SK-N-SH (cell line): ENCODE measurements around the gene FAM227A. TPM values are rescaled to one million over a fixed set of nuclear protein-coding genes. Genes with fewer than 3 reads are reported as not detected.

Source experiments
- CTCF ChIA-PET: fragments of 300-600, 350-600 bp; formaldehyde crosslinking; extraction: SDS; loops from one replicate; lab custom pipeline; 2021; lab: Yijun Ruan, JAX
- POLR2A ChIA-PET: fragments of 350-600 bp; sonication (Branson Sonifier 250); formaldehyde crosslinking; extraction: SDS; loops from one replicate; lab custom pipeline; 2020; ENCODE audit warnings: antibody characterized with exemption, inconsistent platforms; lab: Yijun Ruan, JAX
- DNase-seq: peaks from one replicate; pipeline ENCODE4 v3.0.0; 2012
- H2AFZ ChIP-seq: fragments of 200-600 bp; sonication (generic); 2 replicates; pipeline ENCODE4 v1.8.1; 2016; ENCODE audit warnings: antibody characterized with exemption, mild to moderate bottlenecking, low read depth
- H3F3A ChIP-seq: fragments of 200-600 bp; sonication (generic); replicated peaks from 2 replicates; pipeline ENCODE3; 2016; ENCODE audit warnings: antibody characterized with exemption, mild to moderate bottlenecking; ENCODE audit not compliant: insufficient read depth
- H3K27ac ChIP-seq, 2 experiments: fragments of 200-500 bp in 1 of 2; fragments of 200-600 bp in 1 of 2; sonication (Bioruptor generic) in 1 of 2; sonication (generic), shearing (Covaris generic) in 1 of 2; 2 replicates each; pipeline versions ENCODE4 v1.5.1 to v1.6.1; 2014 to 2016; ENCODE audit warnings: low read depth in 2 of 2, inconsistent platforms in 1 of 2, low read length in 1 of 2, mild to moderate bottlenecking in 1 of 2, mixed read lengths in 1 of 2
- H3K27me3 ChIP-seq: fragments of 200-600 bp; sonication (generic), shearing (Covaris generic); 2 replicates; pipeline ENCODE4 v1.6.1; 2016; ENCODE audit warnings: mixed run types; ENCODE audit not compliant: insufficient read depth
- H3K36me3 ChIP-seq, 2 experiments: fragments of 200-500 bp in 1 of 2; fragments of 200-600 bp in 1 of 2; sonication (Bioruptor generic) in 1 of 2; sonication (generic) in 1 of 2; replicated peaks in 1 of 2; 2 replicates each; pipeline versions ENCODE3 to v1.5.1; 2014 to 2016; ENCODE audit warnings: low read length in 1 of 2, mild to moderate bottlenecking in 1 of 2; ENCODE audit not compliant: insufficient read depth in 2 of 2, control insufficient read depth in 1 of 2
- H3K4me1 ChIP-seq, 2 experiments: fragments of 200-500 bp in 1 of 2; fragments of 200-600 bp in 1 of 2; sonication (Bioruptor generic) in 1 of 2; sonication (generic), shearing (Covaris generic) in 1 of 2; 2 replicates each; pipeline versions ENCODE4 v1.5.1 to v1.6.1; 2014 to 2016; ENCODE audit warnings: low read depth in 1 of 2, low read length in 1 of 2, mixed run types in 1 of 2; ENCODE audit not compliant: insufficient read depth in 2 of 2, control insufficient read depth in 1 of 2
- H3K4me2 ChIP-seq: fragments of 200-600 bp; sonication (generic), shearing (Covaris generic); 2 replicates; pipeline ENCODE4 v1.6.1; 2017; ENCODE audit warnings: mixed run types
- H3K4me3 ChIP-seq, 2 experiments: fragments of 200-500 bp in 1 of 2; fragments of 200-600 bp in 1 of 2; sonication (Bioruptor generic) in 1 of 2; sonication (generic), shearing (Covaris generic) in 1 of 2; 2 replicates each; pipeline versions ENCODE4 v1.5.1 to v1.8.1; 2014 to 2016; ENCODE audit warnings: low read depth in 2 of 2, inconsistent platforms in 1 of 2, low read length in 1 of 2, mild to moderate bottlenecking in 1 of 2, mixed read lengths in 1 of 2, moderate library complexity in 1 of 2
- H3K79me2 ChIP-seq: fragments of 200-600 bp; sonication (generic); 2 replicates; pipeline ENCODE4 v1.8.1; 2017; ENCODE audit warnings: mild to moderate bottlenecking; ENCODE audit not compliant: insufficient read depth
- H3K9ac ChIP-seq: fragments of 200-600 bp; sonication (generic); 2 replicates; pipeline ENCODE4 v1.6.1; 2017; ENCODE audit warnings: mixed run types
- H3K9me2 ChIP-seq: fragments of 200-600 bp; sonication (generic); 2 replicates; pipeline ENCODE4 v1.6.1; 2017; ENCODE audit warnings: mixed run types
- H3K9me3 ChIP-seq: fragments of 200-600 bp; sonication (generic); 2 replicates; pipeline ENCODE4 v1.6.1; 2017; ENCODE audit warnings: mixed run types, mild to moderate bottlenecking, moderate library complexity
- H4K20me1 ChIP-seq: fragments of 200-600 bp; sonication (generic); 2 replicates; pipeline ENCODE4 v1.6.1; 2017; ENCODE audit warnings: mild to moderate bottlenecking, mixed run types; ENCODE audit not compliant: insufficient read depth
- CHD2 ChIP-seq: fragments of 150-350 bp; IDR thresholded peaks from 2 replicates; pipeline ENCODE4 v1.6.1; 2018; ENCODE audit warnings: low read length; ENCODE audit not compliant: partially characterized antibody
- CTCF ChIP-seq: fragments of 200-600 bp; sonication (generic); IDR thresholded peaks from 2 replicates; pipeline ENCODE4 v1.6.1; 2017; ENCODE audit warnings: antibody characterized with exemption, mild to moderate bottlenecking, moderate library complexity
- ELF1 ChIP-seq: IDR thresholded peaks from 2 replicates; pipeline ENCODE4 v1.4.0; 2012
- EZH2phosphoT487 ChIP-seq: fragments of 200-600 bp; sonication (generic); IDR thresholded peaks from 2 replicates; pipeline ENCODE4 v1.6.1; 2017; ENCODE audit warnings: low read depth, mixed run types, mild to moderate bottlenecking, antibody characterized with exemption, moderate library complexity, borderline replicate concordance
- FOXM1 ChIP-seq: IDR thresholded peaks from 2 replicates; pipeline ENCODE4 v1.4.0; 2012; ENCODE audit warnings: low read depth, mild to moderate bottlenecking
- GABPA ChIP-seq: IDR thresholded peaks from 2 replicates; pipeline ENCODE4 v1.4.0; 2012; ENCODE audit warnings: low read depth, mild to moderate bottlenecking
- GATA2 ChIP-seq: sonication (generic); formaldehyde crosslinking; IDR thresholded peaks from 2 replicates; pipeline ENCODE4 v1.5.0; 2020; ENCODE audit warnings: mild to moderate bottlenecking, missing genetic modification reagents
- IRF3 ChIP-seq: fragments of 150-350 bp; IDR thresholded peaks from 2 replicates; pipeline ENCODE4 v1.6.1; 2016; ENCODE audit warnings: mild to moderate bottlenecking, low read depth, low read length
- JUND ChIP-seq: IDR thresholded peaks from 2 replicates; pipeline ENCODE4 v1.4.0; 2012
- MAX ChIP-seq: IDR thresholded peaks from 2 replicates; pipeline ENCODE4 v1.4.0; 2012; ENCODE audit warnings: low read depth
- NRF1 ChIP-seq: IDR thresholded peaks from 2 replicates; pipeline ENCODE4 v1.6.1; 2012; ENCODE audit warnings: low read depth, mild to moderate bottlenecking, low read length
- PBX3 ChIP-seq: IDR thresholded peaks from 2 replicates; pipeline ENCODE4; 2012
- RAD21 ChIP-seq: IDR thresholded peaks from 2 replicates; pipeline ENCODE4 v1.6.1; 2012; ENCODE audit warnings: mild to moderate bottlenecking, low read length
- RCOR1 ChIP-seq: fragments of 150-350 bp; IDR thresholded peaks from 2 replicates; pipeline ENCODE4 v1.6.1; 2017; ENCODE audit warnings: antibody characterized with exemption, low read length
- REST ChIP-seq: IDR thresholded peaks from 2 replicates; pipeline ENCODE4 v1.6.1; 2012; ENCODE audit warnings: mild to moderate bottlenecking, low read depth, low read length, moderate library complexity
- RXRA ChIP-seq: IDR thresholded peaks from 2 replicates; pipeline ENCODE4 v1.4.0; 2012; ENCODE audit warnings: low read depth, mild to moderate bottlenecking, borderline replicate concordance
- TEAD4 ChIP-seq: IDR thresholded peaks from 2 replicates; pipeline ENCODE4 v1.4.0; 2012; ENCODE audit warnings: mild to moderate bottlenecking, borderline replicate concordance; ENCODE audit not compliant: insufficient read depth
- USF1 ChIP-seq: IDR thresholded peaks from 2 replicates; pipeline ENCODE4 v1.4.0; 2012; ENCODE audit warnings: low read depth, borderline replicate concordance
- USF2 ChIP-seq: fragments of 150-350 bp; IDR thresholded peaks from 2 replicates; pipeline ENCODE4 v1.6.1; 2017; ENCODE audit warnings: antibody characterized with exemption, low read length, low read depth, borderline replicate concordance
- YY1 ChIP-seq: IDR thresholded peaks from 2 replicates; pipeline ENCODE4 v1.4.0; 2012; ENCODE audit warnings: low read depth, mild to moderate bottlenecking
- WGBS: methylation state at CpG from one replicate; pipeline ENCODE4 v1.1.6; 2017; ENCODE audit warnings: low lambda C conversion rate; 5-methylcytosine and 5-hydroxymethylcytosine counted together
- polyA plus RNA-seq, 3 experiments: library from polyadenylated mRNA; depleted of rRNA; stranded (reverse); fragments of >200 nt; gene quantifications; 2 replicates each; pipeline ENCODE4 v1.2.3, GENCODE V29; 2012

FAM227A gene
- polyA plus RNA-seq, 1 of the 3 experiments (the other 2 are of a cell fraction): 1.2 TPM

GRCh38 chr22:38684895-38685294 lies 28.7 kb upstream of the FAM227A start:
- CTCF ChIA-PET: no interaction called here
- POLR2A ChIA-PET: no interaction called here
- no peak for DNase-seq
- H3K27me3 ChIP-seq: no peaks in the 10 kb centered on the region
- H3K79me2 ChIP-seq: peaks cover 15% of the 10 kb centered on the region
- no peaks in the 10 kb centered on the region for H3F3A ChIP-seq
- H3K9me2 ChIP-seq: no peaks in the 10 kb centered on the region
- no peak overlapping the region for H3K27ac ChIP-seq
- TF ChIP-seq IRF3: no peak
- TF ChIP-seq RCOR1: no peak
- no peak for TF ChIP-seq CHD2
- no peak for TF ChIP-seq MAX
- no peak for TF ChIP-seq GABPA
- TF ChIP-seq RAD21: no peak
- no peak for TF ChIP-seq USF2
- no peak for TF ChIP-seq USF1
- TF ChIP-seq ELF1: no peak
- TF ChIP-seq EZH2phosphoT487: no peak
- TF ChIP-seq RXRA: no peak
- no peak for TF ChIP-seq GATA2 (CRISPR knock-in tag)
- no peak for TF ChIP-seq TEAD4
- no peak for TF ChIP-seq JUND
- no peak for TF ChIP-seq NRF1
- TF ChIP-seq CTCF: no peak
- no peak for TF ChIP-seq REST
- no peak for TF ChIP-seq YY1
- TF ChIP-seq FOXM1: no peak
- TF ChIP-seq PBX3: no peak
- H3K4me3 ChIP-seq: no peak overlapping the region
- no peak overlapping the region for H3K9ac ChIP-seq
- H3K9me3 ChIP-seq: no peaks in the 10 kb centered on the region
- H4K20me1 ChIP-seq: no peaks in the 10 kb centered on the region
- H3K4me1 ChIP-seq: no peaks in the 10 kb centered on the region; a peak in 1 of 4 replicates
- 95% methylated on average over 8 of the region's 9 CpGs for WGBS
- H3K36me3 ChIP-seq: peaks cover 0 to 26% of the 10 kb centered on the region in 2 experiments
- no peak overlapping the region for H2AFZ ChIP-seq
- H3K4me2 ChIP-seq: no peak overlapping the region
